Activated CD4-positive, alpha-beta T cell treated with anti-CD3 and anti-CD28 coated beads, Interleukin-2, amount 10 ng/mL, durations not matched to agents 7 days and 5 days (primary cell): ENCODE results near the gene TMPRSS2. TPM values are rescaled to one million over a fixed set of nuclear protein-coding genes. Genes with fewer than 3 reads are reported as not detected.

Experiments used
- CTCF ChIA-PET: fragments of 350-600 bp; sonication (Branson Sonifier 250); formaldehyde crosslinking; loops from one replicate; lab custom pipeline; 2021; ENCODE audit warnings: antibody characterized with exemption; lab: Charles Lee
- POLR2A ChIA-PET: fragments of 350-600 bp; sonication (Branson Sonifier 250); formaldehyde crosslinking; loops from one replicate; lab custom pipeline; 2021; ENCODE audit warnings: antibody characterized with exemption; lab: Charles Lee
- DNase-seq: peaks from one replicate; pipeline ENCODE4 v3.0.0-alpha.2; 2020
- H3K27ac Mint-ChIP-seq: one replicate; pipeline ENCODE4 v1.8.0; 2021; ENCODE audit warnings: mild to moderate bottlenecking, moderate library complexity, mixed read lengths
- H3K27me3 Mint-ChIP-seq: one replicate; pipeline ENCODE4 v1.8.0; 2021; ENCODE audit warnings: mixed read lengths
- H3K36me3 Mint-ChIP-seq: one replicate; pipeline ENCODE4 v1.8.0; 2021; ENCODE audit warnings: low read depth, mixed read lengths
- H3K4me1 Mint-ChIP-seq: one replicate; pipeline ENCODE4 v1.8.0; 2021; ENCODE audit warnings: mixed read lengths
- H3K4me3 Mint-ChIP-seq: one replicate; pipeline ENCODE4 v1.8.0; 2021; ENCODE audit warnings: mild to moderate bottlenecking, moderate library complexity, mixed read lengths
- H3K9me3 Mint-ChIP-seq: one replicate; pipeline ENCODE4 v1.8.0; 2021; ENCODE audit warnings: mixed read lengths
- total RNA-seq, 2 experiments: library from RNA; stranded (reverse); gene quantifications; one replicate each; pipeline ENCODE4 v1.2.3, GENCODE V29; 2021

TMPRSS2 gene
- total RNA-seq, 2 experiments from 2014 or later, result not detected

GRCh38 chr21:41451753-41452676 is 55.9 kb downstream of the TMPRSS2 start:
- H3K4me3 Mint-ChIP-seq, result no peak overlapping the region
- H3K4me1 Mint-ChIP-seq, result peaks cover 27% of the 10 kb centered on the region
- DNase-seq, result no peak
- H3K36me3 Mint-ChIP-seq, result peaks cover 88% of the 10 kb centered on the region
- ChIA-PET CTCF (interaction anchor here (0.6 kb wide), 1 partner anchor 76 kb away, joined by 3 read pairs; no protein-coding TSS in a partner anchor), POLR2A (interaction anchor here (0.6 kb wide), 1 partner anchor 80 kb away, joined by 3 read pairs; no protein-coding TSS in a partner anchor)
- no peaks in the 10 kb centered on the region for H3K9me3 Mint-ChIP-seq
- H3K27me3 Mint-ChIP-seq, result no peaks in the 10 kb centered on the region
- H3K27ac Mint-ChIP-seq, result peak overlapping the region; percentile 19

- DNase-seq, result no peak
- Mint-ChIP-seq H3K4me3 (no peak overlapping the region), H3K4me1 (peaks cover 32% of the 10 kb centered on the region), H3K27me3 (no peaks in the 10 kb centered on the region), H3K27ac (peak overlapping the region; percentile 14), H3K36me3 (peaks cover 92% of the 10 kb centered on the region), H3K9me3 (no peaks in the 10 kb centered on the region)
- ChIA-PET POLR2A (interaction anchor here (0.6 kb wide), 1 partner anchor 98 kb away, joined by 3 read pairs; no protein-coding TSS in a partner anchor), CTCF (interaction anchor here (1.3 to 1.9 kb wide), 2 partner anchors 11 to 12 kb away, joined by 4 read pairs; no protein-coding TSS in a partner anchor)
Observed at GRCh38 chr21:41449613-41450012, 58.3 kb downstream of the TMPRSS2 start.

DNA sequence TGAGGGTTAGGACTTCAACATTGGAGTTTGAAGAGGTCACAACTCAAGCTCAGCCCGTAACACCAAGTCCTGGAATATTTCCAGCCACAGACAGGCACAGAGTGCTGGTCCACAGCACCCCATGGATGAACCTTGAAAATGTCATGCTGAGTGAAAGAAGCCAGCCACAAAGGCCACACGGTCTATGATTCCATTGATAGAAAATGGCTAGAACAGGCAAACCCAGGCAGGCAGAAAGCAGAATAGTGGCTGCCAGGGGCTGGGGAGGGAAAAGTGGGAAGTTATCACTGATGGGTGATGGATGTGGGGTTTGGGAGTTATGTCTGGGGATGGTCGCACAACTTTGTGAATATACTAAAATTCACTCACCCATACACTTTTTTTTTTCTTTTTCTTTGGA is 60.6 kb downstream of the TMPRSS2 start:
- Mint-ChIP-seq H3K27me3 (no peaks in the 10 kb centered on the region), H3K9me3 (no peaks in the 10 kb centered on the region), H3K27ac (no peak overlapping the region), H3K4me1 (peaks cover 29% of the 10 kb centered on the region), H3K4me3 (no peak overlapping the region), H3K36me3 (peaks cover 90% of the 10 kb centered on the region)
- no peak for DNase-seq
- POLR2A ChIA-PET, result no interaction called here
- CTCF ChIA-PET, result no interaction called here

DNA sequence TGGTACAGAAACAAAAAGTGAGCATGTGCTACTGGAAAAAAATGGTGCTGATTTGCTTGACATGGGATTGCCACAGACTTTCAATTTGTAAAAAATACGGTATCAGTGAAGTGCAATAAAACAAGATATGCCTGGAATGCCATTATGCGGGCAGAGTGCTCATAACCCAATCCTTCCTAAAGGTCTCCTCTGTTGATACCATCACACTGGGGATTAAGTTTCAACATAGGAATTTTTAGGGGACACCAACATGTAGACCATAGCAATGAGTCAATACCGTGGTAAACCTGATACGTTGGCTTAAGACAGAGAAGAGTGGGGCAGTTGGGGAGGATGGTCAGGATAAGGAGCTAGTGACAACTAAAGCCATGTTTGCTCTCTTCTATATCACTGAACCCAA is 61.4 kb downstream of the TMPRSS2 start:
- H3K4me1 Mint-ChIP-seq, result peaks cover 31% of the 10 kb centered on the region
- POLR2A ChIA-PET, result no interaction called here
- H3K9me3 Mint-ChIP-seq, result no peaks in the 10 kb centered on the region
- DNase-seq, result no peak
- no peaks in the 10 kb centered on the region for H3K27me3 Mint-ChIP-seq
- peaks cover 92% of the 10 kb centered on the region for H3K36me3 Mint-ChIP-seq
- no peak overlapping the region for H3K27ac Mint-ChIP-seq
- CTCF ChIA-PET, result interaction anchor here (1.4 kb wide), 1 partner anchor 9 kb away, joined by 3 read pairs; no protein-coding TSS in a partner anchor
- no peak overlapping the region for H3K4me3 Mint-ChIP-seq

DNA sequence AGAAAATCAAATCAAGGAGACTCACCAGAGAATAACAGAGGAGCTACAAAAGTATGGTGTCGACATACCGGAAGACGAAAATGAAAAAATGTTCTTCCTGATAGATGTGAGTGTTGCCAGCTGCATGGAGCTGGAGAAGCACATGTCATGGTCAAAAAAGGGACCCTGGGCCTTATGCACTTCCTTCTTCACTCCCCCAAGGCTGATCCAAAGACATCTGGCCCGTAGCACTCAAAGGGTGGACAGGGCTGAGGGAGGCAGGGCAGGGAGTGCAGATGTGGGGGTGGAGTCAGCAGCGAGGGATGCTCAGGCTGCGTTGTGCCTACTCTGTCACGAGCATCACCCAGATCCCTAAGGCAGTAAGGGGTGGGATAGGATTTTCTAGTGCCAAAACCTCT is 62.5 kb downstream of the TMPRSS2 start:
- no peak for DNase-seq
- H3K4me3 Mint-ChIP-seq, result no peak overlapping the region
- no peaks in the 10 kb centered on the region for H3K27me3 Mint-ChIP-seq
- peaks cover 93% of the 10 kb centered on the region for H3K36me3 Mint-ChIP-seq
- POLR2A ChIA-PET, result no interaction called here
- H3K9me3 Mint-ChIP-seq, result no peaks in the 10 kb centered on the region
- CTCF ChIA-PET, result interaction anchor here (1.4 kb wide), 1 partner anchor 10 kb away, joined by 3 read pairs; no protein-coding TSS in a partner anchor
- peaks cover 32% of the 10 kb centered on the region for H3K4me1 Mint-ChIP-seq
- peak overlapping the region; percentile 41 for H3K27ac Mint-ChIP-seq

- H3K9me3 Mint-ChIP-seq, result no peaks in the 10 kb centered on the region
- H3K27me3 Mint-ChIP-seq, result no peaks in the 10 kb centered on the region
- no peak overlapping the region for H3K4me3 Mint-ChIP-seq
- H3K4me1 Mint-ChIP-seq, result peaks cover 31% of the 10 kb centered on the region
- CTCF ChIA-PET, result interaction anchor here (1.1 to 1.4 kb wide), 2 partner anchors 8 to 10 kb away, joined by 3 read pairs; no protein-coding TSS in a partner anchor
- H3K27ac Mint-ChIP-seq, result peak overlapping the region; percentile 37
- no peak for DNase-seq
- peaks cover 93% of the 10 kb centered on the region for H3K36me3 Mint-ChIP-seq
- POLR2A ChIA-PET, result no interaction called here
Observed at GRCh38 chr21:41444703-41445464, 63.1 kb downstream of the TMPRSS2 start.

- Mint-ChIP-seq H3K4me3 (no peak overlapping the region), H3K36me3 (peaks cover 92% of the 10 kb centered on the region), H3K9me3 (no peaks in the 10 kb centered on the region), H3K27ac (no peak overlapping the region), H3K27me3 (no peaks in the 10 kb centered on the region), H3K4me1 (peaks cover 36% of the 10 kb centered on the region)
- ChIA-PET CTCF (interaction anchor here (0.7 to 1.0 kb wide), 2 partner anchors 10 to 64 kb away, joined by 3 read pairs; no protein-coding TSS in a partner anchor), POLR2A (no interaction called here)
- no peak for DNase-seq
Observed at GRCh38 chr21:41443562-41443961, 64.4 kb downstream of the TMPRSS2 start.

DNA sequence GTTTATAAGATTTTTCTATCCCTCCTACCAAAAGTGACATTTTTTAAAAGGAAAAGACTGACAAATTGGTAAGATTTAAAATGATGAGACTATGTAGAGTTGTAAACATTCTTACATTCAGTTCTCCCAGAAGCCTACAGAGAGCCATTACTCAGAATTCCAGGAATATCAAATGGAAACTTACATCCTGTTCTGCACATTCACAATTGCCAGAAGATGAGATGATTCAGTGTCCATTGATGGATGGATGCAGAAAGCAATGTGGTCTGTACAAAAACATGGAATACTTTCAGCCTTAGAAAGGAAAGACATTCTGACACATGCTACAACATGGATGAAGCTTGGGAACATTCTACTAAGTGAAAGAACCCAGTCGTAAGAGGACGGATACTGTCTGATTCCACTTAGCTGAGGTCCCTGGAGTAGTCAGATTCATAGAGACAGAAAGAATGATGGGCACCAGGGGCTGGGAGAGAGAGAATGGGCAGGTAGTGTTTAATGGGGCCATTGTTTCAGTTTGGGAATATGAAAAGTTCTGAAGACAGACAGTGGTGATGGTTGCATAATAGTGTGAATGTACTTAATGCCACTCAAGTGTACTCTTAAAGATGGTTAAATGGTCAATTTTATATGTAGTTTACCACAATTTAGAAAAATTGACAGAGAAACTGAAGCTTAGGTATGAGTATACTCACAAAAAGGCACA is 65.3 kb downstream of the TMPRSS2 start:
- peaks cover 44% of the 10 kb centered on the region for H3K4me1 Mint-ChIP-seq
- no peaks in the 10 kb centered on the region for H3K27me3 Mint-ChIP-seq
- ChIA-PET CTCF (interaction anchor here (0.7 to 1.0 kb wide), 2 partner anchors 11 kb away, joined by 3 to 5 read pairs; no protein-coding TSS in a partner anchor), POLR2A (interaction anchor here (0.8 kb wide), 1 partner anchor 14 kb away, joined by 3 read pairs; no protein-coding TSS in a partner anchor)
- H3K4me3 Mint-ChIP-seq, result no peak overlapping the region
- H3K9me3 Mint-ChIP-seq, result no peaks in the 10 kb centered on the region
- no peak overlapping the region for H3K27ac Mint-ChIP-seq
- H3K36me3 Mint-ChIP-seq, result peaks cover 92% of the 10 kb centered on the region
- no peak for DNase-seq

DNA sequence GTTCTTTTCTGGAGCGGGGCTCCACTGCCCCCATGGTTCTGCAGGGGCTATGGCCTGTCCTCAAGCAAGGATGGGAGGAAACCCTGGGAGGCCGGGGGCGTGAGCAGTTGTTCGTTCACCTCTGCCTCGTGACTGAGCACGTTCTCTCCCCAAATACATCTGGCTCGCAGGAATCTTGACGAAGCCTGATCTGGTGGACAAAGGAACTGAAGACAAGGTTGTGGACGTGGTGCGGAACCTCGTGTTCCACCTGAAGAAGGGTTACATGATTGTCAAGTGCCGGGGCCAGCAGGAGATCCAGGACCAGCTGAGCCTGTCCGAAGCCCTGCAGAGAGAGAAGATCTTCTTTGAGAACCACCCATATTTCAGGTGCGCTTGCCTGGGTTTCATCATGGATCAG is 66.4 kb downstream of the TMPRSS2 start:
- Mint-ChIP-seq H3K36me3 (peaks cover 92% of the 10 kb centered on the region), H3K27ac (no peak overlapping the region)
- CTCF ChIA-PET, result no interaction called here

DNA sequence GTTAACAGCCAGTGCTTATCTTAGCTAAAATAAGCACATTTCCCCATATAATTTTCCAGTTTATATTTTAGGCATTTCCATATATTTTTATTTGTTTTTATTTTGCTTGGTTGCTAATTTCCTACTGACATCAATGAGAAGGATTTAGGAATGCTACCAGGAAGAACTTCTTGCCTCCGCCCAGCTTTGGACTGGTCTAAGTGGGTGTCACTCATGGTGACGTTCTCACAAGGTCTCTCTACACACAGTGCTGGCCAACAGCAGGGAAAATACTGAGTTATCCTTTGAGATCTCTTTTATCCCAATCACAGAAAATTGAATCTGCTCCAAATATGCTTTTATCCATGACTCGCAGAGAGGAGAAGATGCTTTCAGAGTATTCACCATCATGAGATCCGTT is 68.7 kb downstream of the TMPRSS2 start:
- Mint-ChIP-seq H3K27ac (no peak overlapping the region), H3K9me3 (peaks cover 5% of the 10 kb centered on the region), H3K27me3 (no peaks in the 10 kb centered on the region), H3K36me3 (peaks cover 93% of the 10 kb centered on the region), H3K4me3 (no peak overlapping the region), H3K4me1 (peaks cover 60% of the 10 kb centered on the region)
- CTCF ChIA-PET, result interaction anchor here (1.6 kb wide), 1 partner anchor 17 kb away, joined by 3 read pairs; no protein-coding TSS in a partner anchor
- DNase-seq, result no peak
- POLR2A ChIA-PET, result interaction anchor here (0.9 kb wide), 1 partner anchor 10 kb away, joined by 3 read pairs; no protein-coding TSS in a partner anchor

More for the DNA sequence above, 66.4 kb downstream of the TMPRSS2 start:
- POLR2A ChIA-PET, result no interaction called here
- no peaks in the 10 kb centered on the region for H3K9me3 Mint-ChIP-seq
- H3K27me3 Mint-ChIP-seq, result no peaks in the 10 kb centered on the region
- no peak for DNase-seq
- no peak overlapping the region for H3K4me3 Mint-ChIP-seq
- H3K4me1 Mint-ChIP-seq, result peaks cover 47% of the 10 kb centered on the region

DNA sequence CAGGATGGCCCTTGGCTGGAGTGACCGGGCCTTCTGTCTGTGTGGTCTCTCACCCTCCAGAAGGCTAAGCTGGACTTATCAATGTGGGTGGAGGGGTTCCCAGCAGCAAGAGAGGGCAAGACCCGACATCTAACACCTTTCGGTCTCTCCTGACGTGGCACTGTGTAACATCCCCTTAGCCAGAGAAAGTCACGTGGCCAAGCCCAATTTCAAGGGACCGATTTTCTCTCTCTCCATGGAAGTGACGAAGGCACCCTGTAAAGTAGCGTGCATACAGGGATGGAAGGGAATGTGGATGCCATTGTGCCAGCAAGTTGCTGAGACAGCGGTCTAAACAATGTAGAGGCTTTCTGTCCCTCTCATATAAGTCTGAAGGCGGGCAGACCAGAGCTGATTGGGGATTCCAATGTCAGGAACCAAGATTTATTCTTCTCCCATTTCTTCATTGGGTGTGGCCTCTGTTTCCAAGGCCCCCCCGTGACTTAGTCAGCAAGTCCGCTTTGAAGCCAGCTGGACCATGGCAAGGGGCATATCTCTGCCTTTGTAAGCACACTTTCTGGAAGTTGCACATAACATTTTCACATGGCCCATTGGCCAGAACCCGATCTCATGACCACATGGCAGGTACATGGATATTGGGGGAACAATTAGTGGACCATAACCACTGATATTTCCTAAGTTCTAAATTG is 69.4 kb downstream of the TMPRSS2 start:
- Mint-ChIP-seq H3K36me3 (peaks cover 94% of the 10 kb centered on the region), H3K9me3 (peaks cover 5% of the 10 kb centered on the region), H3K27ac (no peak overlapping the region), H3K27me3 (no peaks in the 10 kb centered on the region), H3K4me1 (peaks cover 64% of the 10 kb centered on the region), H3K4me3 (no peak overlapping the region)
- no peak for DNase-seq
- ChIA-PET CTCF (interaction anchor here (1.0 to 1.6 kb wide), 3 partner anchors 11 to 17 kb away, joined by 3 to 4 read pairs (median 3); no protein-coding TSS in a partner anchor), POLR2A (no interaction called here)
